Liver (tissue), 9 donors: ENCODE results near the gene POMT2. TPM values are rescaled to one million over a fixed set of nuclear protein-coding genes. Genes with fewer than 3 reads are reported as not detected.
"Not testable (repeated sequence)": the region's sequence is repeated elsewhere in the genome, so short reads cannot be mapped to it uniquely, and the experiment has no call there.

Experiments used
- DNase-seq: peaks from one replicate; pipeline ENCODE4 v3.0.0-alpha.2; 2017; ENCODE audit warnings: low spot score
- H3K27ac ChIP-seq, 2 donors: one replicate each; pipeline ENCODE4 v1.7.0; 2013; ENCODE audit warnings: inconsistent platforms in 2 of 2, low read length in 2 of 2, control low read depth in 1 of 2, low read depth in 1 of 2, mild to moderate bottlenecking in 1 of 2
- H3K27me3 ChIP-seq, 4 donors: one replicate each; pipeline versions ENCODE4 v1.6.1 to v1.7.0; 2013; ENCODE audit warnings: low read length in 3 of 4, inconsistent platforms in 1 of 4, mild to moderate bottlenecking in 1 of 4, moderate library complexity in 1 of 4; ENCODE audit not compliant: control insufficient read depth in 4 of 4, insufficient read depth in 4 of 4
- H3K36me3 ChIP-seq, 4 donors: one replicate each; pipeline versions ENCODE4 v1.6.1 to v1.7.0; 2013; ENCODE audit warnings: low read length in 3 of 4, mild to moderate bottlenecking in 3 of 4, low read depth in 1 of 4, moderate library complexity in 1 of 4; ENCODE audit not compliant: control insufficient read depth in 4 of 4, insufficient read depth in 3 of 4
- H3K4me1 ChIP-seq, 4 donors: one replicate each; pipeline versions ENCODE4 v1.6.1 to v1.7.0; 2013; ENCODE audit warnings: low read length in 3 of 4, mild to moderate bottlenecking in 3 of 4, moderate library complexity in 1 of 4; ENCODE audit not compliant: control insufficient read depth in 4 of 4, insufficient read depth in 4 of 4
- H3K4me3 ChIP-seq, 3 donors: one replicate each; pipeline versions ENCODE4 v1.6.1 to v1.7.0; 2013; ENCODE audit warnings: low read length in 3 of 3, control low read depth in 1 of 3, low read depth in 1 of 3, mild to moderate bottlenecking in 1 of 3
- H3K9ac ChIP-seq, 2 donors: one replicate each; pipeline ENCODE4 v1.7.0; 2013; ENCODE audit warnings: low read length in 2 of 2, mild to moderate bottlenecking in 2 of 2, moderate library complexity in 2 of 2, control low read depth in 1 of 2, low read depth in 1 of 2
- H3K9me3 ChIP-seq, 4 donors: one replicate each; pipeline versions ENCODE4 v1.6.1 to v1.7.0; 2013; ENCODE audit warnings: low read length in 3 of 4; ENCODE audit not compliant: control insufficient read depth in 4 of 4
- ATF3 ChIP-seq: IDR thresholded peaks from 2 replicates; pipeline ENCODE4 v1.6.1; 2016; ENCODE audit warnings: antibody characterized with exemption
- EGR1 ChIP-seq, 2 donors: IDR thresholded peaks; 2 replicates each; pipeline ENCODE4 v1.6.1; 2016 to 2018; ENCODE audit warnings: antibody characterized with exemption in 2 of 2, low read depth in 2 of 2
- FOXA2 ChIP-seq: IDR thresholded peaks from 2 replicates; pipeline ENCODE4 v1.6.1; 2016; ENCODE audit warnings: antibody characterized with exemption
- HNF4A ChIP-seq, 2 donors: conservative IDR thresholded peaks; 2 replicates each; pipeline ENCODE4 v1.6.1; 2016; ENCODE audit warnings: antibody characterized with exemption in 2 of 2, mild to moderate bottlenecking in 2 of 2
- HNF4G ChIP-seq: IDR thresholded peaks from 2 replicates; pipeline ENCODE4 v1.6.1; 2016; ENCODE audit warnings: antibody characterized with exemption
- REST ChIP-seq: IDR thresholded peaks from 2 replicates; pipeline ENCODE4 v1.6.1; 2016; ENCODE audit warnings: antibody characterized with exemption, mild to moderate bottlenecking
- RXRA ChIP-seq, 2 donors: IDR thresholded peaks; 2 replicates each; pipeline ENCODE4 v1.6.1; 2017 to 2018; ENCODE audit warnings: antibody characterized with exemption in 2 of 2, mild to moderate bottlenecking in 1 of 2
- TAF1 ChIP-seq: conservative IDR thresholded peaks from 2 replicates; pipeline ENCODE4 v1.6.1; 2016; ENCODE audit warnings: antibody characterized with exemption, mild to moderate bottlenecking
- YY1 ChIP-seq: IDR thresholded peaks from 2 replicates; pipeline ENCODE4 v1.6.1; 2016; ENCODE audit warnings: antibody characterized with exemption, mild to moderate bottlenecking
- WGBS: extraction: QIAGEN DNeasy Blood & Tissue Kit; methylation state at CpG from one replicate; pipeline ENCODE4 v1.1.7; 2013; 5-methylcytosine and 5-hydroxymethylcytosine counted together
- polyA plus RNA-seq, 2 donors: library from polyadenylated mRNA; stranded (reverse) in 1 of 2; unstranded in 1 of 2; fragments of 200-250 nt in 1 of 2; fragments of >200 nt in 1 of 2; fragmentation: Nextera tagmentation in 1 of 2; extraction: Ambion mirVana in 1 of 2; gene quantifications; one replicate each; pipeline versions ENCODE4 v1.2.1 to v1.2.3, GENCODE V29; 2013 to 2015
- total RNA-seq, 2 donors: library from RNA; depleted of rRNA; stranded (reverse); fragments of >200 nt; gene quantifications; one replicate each; pipeline ENCODE4 v1.2.3, GENCODE V29; 2014
- TF ChIP-seq, protein P1 (sequence below): IDR thresholded peaks from 2 replicates; pipeline ENCODE4 v1.6.1; 2016; ENCODE audit warnings: antibody characterized with exemption
- TF ChIP-seq, protein P2 (sequence below): IDR thresholded peaks from 2 replicates; pipeline ENCODE4 v1.6.1; 2016; ENCODE audit warnings: antibody characterized with exemption
- donor health status: healthy.
- donor health status: healthy.
- donor health status: healthy.
- donor health status: healthy.
- donor health status: healthy.

Gene POMT2
- total and polyA plus RNA-seq, 4 donors, result 4.8 to 13.1 (median 5.3) TPM

GRCh38 chr14:77319422-77319821, 1.3 kb downstream of the POMT2 start:
- H3K9ac ChIP-seq, result no peak overlapping the region
- peaks cover 5 to 63% (median 50%) of the 10 kb centered on the region in 4 donors for H3K4me1 ChIP-seq
- H3K27ac ChIP-seq, result no peak overlapping the region
- TF ChIP-seq, protein P1, sequence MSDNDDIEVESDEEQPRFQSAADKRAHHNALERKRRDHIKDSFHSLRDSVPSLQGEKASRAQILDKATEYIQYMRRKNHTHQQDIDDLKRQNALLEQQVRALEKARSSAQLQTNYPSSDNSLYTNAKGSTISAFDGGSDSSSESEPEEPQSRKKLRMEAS, result no peak
- no peak for TF ChIP-seq RXRA (IDR thresholded peaks at IDR 0.05)
- TF ChIP-seq HNF4G, result no peak
- no peak for TF ChIP-seq TAF1
- TF ChIP-seq EGR1 (IDR thresholded peaks at IDR 0.05; ENCODE audit: low read depth in 2 of 2), result no peak
- TF ChIP-seq YY1, result no peak
- TF ChIP-seq FOXA2, result no peak
- TF ChIP-seq ATF3, result no peak
- no peak for TF ChIP-seq REST
- TF ChIP-seq, protein P2, sequence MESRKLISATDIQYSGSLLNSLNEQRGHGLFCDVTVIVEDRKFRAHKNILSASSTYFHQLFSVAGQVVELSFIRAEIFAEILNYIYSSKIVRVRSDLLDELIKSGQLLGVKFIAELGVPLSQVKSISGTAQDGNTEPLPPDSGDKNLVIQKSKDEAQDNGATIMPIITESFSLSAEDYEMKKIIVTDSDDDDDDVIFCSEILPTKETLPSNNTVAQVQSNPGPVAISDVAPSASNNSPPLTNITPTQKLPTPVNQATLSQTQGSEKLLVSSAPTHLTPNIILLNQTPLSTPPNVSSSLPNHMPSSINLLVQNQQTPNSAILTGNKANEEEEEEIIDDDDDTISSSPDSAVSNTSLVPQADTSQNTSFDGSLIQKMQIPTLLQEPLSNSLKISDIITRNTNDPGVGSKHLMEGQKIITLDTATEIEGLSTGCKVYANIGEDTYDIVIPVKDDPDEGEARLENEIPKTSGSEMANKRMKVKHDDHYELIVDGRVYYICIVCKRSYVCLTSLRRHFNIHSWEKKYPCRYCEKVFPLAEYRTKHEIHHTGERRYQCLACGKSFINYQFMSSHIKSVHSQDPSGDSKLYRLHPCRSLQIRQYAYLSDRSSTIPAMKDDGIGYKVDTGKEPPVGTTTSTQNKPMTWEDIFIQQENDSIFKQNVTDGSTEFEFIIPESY, result no peak
- DNase-seq, result no peak
- no peaks in the 10 kb centered on the region for H3K27me3 ChIP-seq
- 83% methylated on average over 5 of the region's 5 CpGs for WGBS
- H3K36me3 ChIP-seq, result no peaks in the 10 kb centered on the region
- H3K9me3 ChIP-seq, result no peaks in the 10 kb centered on the region
- H3K4me3 ChIP-seq, result no peak overlapping the region

GRCh38 chr14:77318756-77319155, 1.9 kb downstream of the POMT2 start:
- H3K9me3 ChIP-seq, DNase-seq, H3K27me3 ChIP-seq, H3K9ac ChIP-seq, H3K27ac ChIP-seq, H3K4me3 ChIP-seq, H3K36me3 ChIP-seq: not testable (repeated sequence)
- 96% methylated on average over 11 of the region's 11 CpGs for WGBS
- H3K4me1 ChIP-seq, result peaks cover 5 to 56% (median 49%) of the 10 kb centered on the region in 4 donors

DNA sequence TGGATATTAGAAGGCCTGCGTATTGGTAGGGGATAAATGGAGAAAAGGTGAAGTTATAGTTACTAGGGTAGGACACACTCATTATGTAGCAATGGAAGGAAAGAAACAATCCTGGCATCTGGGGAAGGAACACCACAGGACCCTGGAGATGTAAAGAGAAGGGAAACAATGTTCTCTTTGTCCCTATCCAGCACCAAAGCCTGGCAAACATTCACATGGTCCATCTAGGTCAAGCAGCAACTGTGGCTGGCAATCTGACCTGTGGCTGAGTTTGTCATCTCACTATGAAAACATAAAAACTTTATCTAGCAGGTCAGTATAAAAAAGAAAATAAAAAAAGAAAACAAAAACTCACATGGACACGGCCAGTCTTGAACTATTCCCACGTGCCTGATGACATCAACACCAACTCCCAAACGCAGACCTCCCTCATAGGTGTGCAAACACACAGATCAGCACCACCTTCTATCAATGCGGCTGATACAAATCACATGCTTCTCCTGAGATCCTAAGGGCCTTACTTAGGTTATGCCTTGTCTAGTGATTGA, 2.6 kb downstream of the POMT2 start:
- Histone ChIP-seq H3K27me3 (no peaks in the 10 kb centered on the region), H3K4me1 (peaks cover 4 to 52% (median 45%) of the 10 kb centered on the region in 4 donors), H3K9ac (no peak overlapping the region), H3K4me3 (no peak overlapping the region), H3K36me3 (no peaks in the 10 kb centered on the region), H3K9me3 (no peaks in the 10 kb centered on the region), H3K27ac (peak overlapping the region in 1 of 2 donors; percentile 21)
- DNase-seq, result no peak
- TF ChIP-seq HNF4A (conservative IDR thresholded peaks at IDR 0.05) (peak in 1 of 2 donors; percentile 11), YY1 (no peak)
- 47% methylated on average over 5 of the region's 5 CpGs for WGBS
